HepG2 (cell line): ENCODE data around the gene UBL5. TPM values are rescaled to one million over a fixed set of nuclear protein-coding genes. Genes with fewer than 3 reads are reported as not detected.

Experiments
- CHCHD3 ChIP-seq: sonication (generic); formaldehyde crosslinking; IDR thresholded peaks from 2 replicates; pipeline ENCODE4 v1.8.0; 2022; ENCODE audit warnings: mild to moderate bottlenecking, missing genetic modification reagents, moderate library complexity
- DNMT1 ChIP-seq: sonication (generic); formaldehyde crosslinking; IDR thresholded peaks from 2 replicates; pipeline ENCODE4 v1.5.1; 2020; ENCODE audit warnings: mild to moderate bottlenecking, missing genetic modification reagents
- E2F2 ChIP-seq: sonication (generic); formaldehyde crosslinking; IDR thresholded peaks from 2 replicates; pipeline ENCODE4 v1.4.0; 2020; ENCODE audit warnings: missing genetic modification reagents, borderline replicate concordance
- GTF2F1 ChIP-seq: fragments of 150-350 bp; IDR thresholded peaks from 2 replicates; pipeline ENCODE4 v1.6.1; 2014; ENCODE audit warnings: low read length
- HOXA7 ChIP-seq: sonication (generic); formaldehyde crosslinking; IDR thresholded peaks from 2 replicates; pipeline ENCODE4 v1.8.1; 2022; ENCODE audit warnings: mild to moderate bottlenecking, missing genetic modification reagents, moderate library complexity
- KLF6 ChIP-seq: IDR thresholded peaks from 2 replicates; pipeline ENCODE4 v1.8.0; 2016; ENCODE audit warnings: missing biosample characterization, missing genetic modification reagents
- MBD4 ChIP-seq: IDR thresholded peaks from 2 replicates; pipeline ENCODE4 v1.6.1; 2012; ENCODE audit warnings: low read length, inconsistent platforms, borderline replicate concordance
- MED1 ChIP-seq: sonication (generic); formaldehyde crosslinking; IDR thresholded peaks from 2 replicates; pipeline ENCODE4 v1.4.0; 2020; ENCODE audit warnings: missing genetic modification reagents
- MEIS2 ChIP-seq: sonication (generic); formaldehyde crosslinking; IDR thresholded peaks from 2 replicates; pipeline ENCODE4 v1.9.0; 2021; ENCODE audit warnings: mild to moderate bottlenecking, missing genetic modification reagents
- MIER3 ChIP-seq: IDR thresholded peaks from 2 replicates; pipeline ENCODE4 v1.6.1; 2016; ENCODE audit warnings: missing compliant biosample characterization, borderline replicate concordance
- MTA1 ChIP-seq: sonication (generic); formaldehyde crosslinking; IDR thresholded peaks from 2 replicates; pipeline ENCODE4 v1.4.0; 2020; ENCODE audit warnings: missing genetic modification reagents, mild to moderate bottlenecking, borderline replicate concordance
- NFKBIZ ChIP-seq: IDR thresholded peaks from 2 replicates; pipeline ENCODE4 v1.6.1; 2018; ENCODE audit warnings: missing genetic modification reagents, missing compliant biosample characterization
- PRPF4 ChIP-seq: fragments of 200-400 bp; formaldehyde crosslinking; IDR thresholded peaks from 2 replicates; pipeline ENCODE4 v1.6.1; 2016; ENCODE audit warnings: low read length, low read depth; ENCODE audit not compliant: poor library complexity, severe bottlenecking
- REXO4 ChIP-seq: sonication (generic); formaldehyde crosslinking; IDR thresholded peaks from 2 replicates; pipeline ENCODE4 v1.8.0; 2022; ENCODE audit warnings: missing genetic modification reagents, mild to moderate bottlenecking, borderline replicate concordance
- SNAPC2 ChIP-seq: sonication (generic); formaldehyde crosslinking; IDR thresholded peaks from 2 replicates; pipeline ENCODE4 v1.8.1; 2022; ENCODE audit warnings: mild to moderate bottlenecking, missing genetic modification reagents
- THAP9 ChIP-seq: sonication (generic); formaldehyde crosslinking; IDR thresholded peaks from 2 replicates; pipeline ENCODE4; 2020; ENCODE audit warnings: missing genetic modification reagents, mild to moderate bottlenecking, borderline replicate concordance
- ZFP36L1 ChIP-seq: sonication (generic); formaldehyde crosslinking; IDR thresholded peaks from 2 replicates; pipeline ENCODE4 v1.8.0; 2022; ENCODE audit warnings: mild to moderate bottlenecking, missing genetic modification reagents, moderate library complexity
- ZFP37 ChIP-seq: sonication (generic); formaldehyde crosslinking; IDR thresholded peaks from 2 replicates; pipeline ENCODE4 v1.4.0; 2020; ENCODE audit warnings: missing genetic modification reagents, borderline replicate concordance
- ZNF296 ChIP-seq: sonication (generic); formaldehyde crosslinking; conservative IDR thresholded peaks from 2 replicates; pipeline ENCODE4 v1.5.0; 2020; ENCODE audit warnings: mild to moderate bottlenecking, missing genetic modification reagents
- ZNF431 ChIP-seq: sonication (generic); formaldehyde crosslinking; IDR thresholded peaks from 2 replicates; pipeline ENCODE4 v1.9.0; 2022; ENCODE audit warnings: missing genetic modification reagents, low read depth, mild to moderate bottlenecking, borderline replicate concordance
- ZNF616 ChIP-seq: sonication (generic); formaldehyde crosslinking; IDR thresholded peaks from 2 replicates; pipeline ENCODE4 v1.5.0; 2020; ENCODE audit warnings: low read depth, mild to moderate bottlenecking, missing genetic modification reagents
- ZNF784 ChIP-seq: sonication (generic); formaldehyde crosslinking; IDR thresholded peaks from 2 replicates; pipeline ENCODE4 v1.5.1; 2020; ENCODE audit warnings: missing genetic modification reagents, mild to moderate bottlenecking, borderline replicate concordance
- ZNF879 ChIP-seq: sonication (generic); formaldehyde crosslinking; IDR thresholded peaks from 2 replicates; pipeline ENCODE4 v1.8.1; 2023; ENCODE audit warnings: missing genetic modification reagents
- polyA plus RNA-seq, 8 experiments: library from polyadenylated mRNA; depleted of rRNA in 3 of 8; stranded (reverse) in 7 of 8; unstranded in 1 of 8; fragments of >200 nt; fragmentation: Illumina TruSeq in 4 of 8; extraction: Trizol in 4 of 8; gene quantifications; 2 replicates each; pipeline versions ENCODE4 v1.2.1 to v1.2.3, GENCODE V29; 2011 to 2016; ENCODE audit warnings: low read depth in 4 of 8, missing spikeins in 1 of 8, mixed read lengths in 1 of 8; ENCODE audit not compliant: insufficient read depth in 1 of 8
- total RNA-seq, 5 experiments: library from RNA; depleted of rRNA; stranded (reverse); fragments of >200 nt; fragmentation: Illumina TruSeq; extraction: Trizol; gene quantifications; 2 replicates each; pipeline ENCODE4 v1.2.3, GENCODE V29; 2016; ENCODE audit warnings: low read depth in 1 of 5
- TF ChIP-seq, protein P1 (sequence below): sonication (generic); formaldehyde crosslinking; IDR thresholded peaks from 2 replicates; pipeline ENCODE4 v1.5.1; 2020; ENCODE audit warnings: missing genetic modification reagents, mild to moderate bottlenecking, borderline replicate concordance

Gene UBL5
- total and polyA plus RNA-seq, 2 of the 13 experiments (the other 11 are each of a cell fraction or from before 2014, with no cell fraction given), result 373 to 487 TPM

GRCh38 chr19:9818734-9819595 is 8.8 kb upstream of the UBL5 start, which contains the start of gene FBXL12 (continued):
- TF ChIP-seq SNAPC2 (CRISPR knock-in tag) (no peak), KLF6 (CRISPR knock-in tag) (peak; percentile 68; the same call in 1 of the 2 replicates), MIER3 (CRISPR knock-in tag) (no peak; the same call in 1 of the 2 replicates), CHCHD3 (CRISPR knock-in tag) (no peak), HOXA7 (CRISPR knock-in tag) (no peak), DNMT1 (CRISPR knock-in tag) (no peak; the same call in 1 of the 2 replicates), MED1 (peak; percentile 10; the same call in 1 of the 2 replicates), ZNF616 (CRISPR knock-in tag) (no peak), ZNF784 (CRISPR knock-in tag) (peak; percentile 87), MBD4 (no peak), ZFP36L1 (CRISPR knock-in tag) (peak; percentile 78; the same call in 1 of the 2 replicates), E2F2 (CRISPR knock-in tag) (no peak), GTF2F1 (no peak), ZNF879 (CRISPR knock-in tag) (peak; percentile 76; the same call in 1 of the 2 replicates), NFKBIZ (CRISPR knock-in tag) (no peak), REXO4 (no peak), MTA1 (CRISPR knock-in tag) (peak; percentile 15; the same call in 1 of the 2 replicates), ZNF296 (0 out of 2 replicates have a peak, but pooled peaks have one; percentile 36), PRPF4 (no peak), ZFP37 (CRISPR knock-in tag) (no peak), MEIS2 (CRISPR knock-in tag) (peak; percentile 47; the same call in 1 of the 2 replicates), ZNF431 (CRISPR knock-in tag) (no peak; the same call in 1 of the 2 replicates), THAP9 (CRISPR knock-in tag) (peak; percentile 94; the same call in 1 of the 2 replicates)
- TF ChIP-seq, protein P1, sequence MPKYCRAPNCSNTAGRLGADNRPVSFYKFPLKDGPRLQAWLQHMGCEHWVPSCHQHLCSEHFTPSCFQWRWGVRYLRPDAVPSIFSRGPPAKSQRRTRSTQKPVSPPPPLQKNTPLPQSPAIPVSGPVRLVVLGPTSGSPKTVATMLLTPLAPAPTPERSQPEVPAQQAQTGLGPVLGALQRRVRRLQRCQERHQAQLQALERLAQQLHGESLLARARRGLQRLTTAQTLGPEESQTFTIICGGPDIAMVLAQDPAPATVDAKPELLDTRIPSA, result no peak
